Mesenteric fat pad (tissue), 1 donor: ENCODE results near the gene SETBP1. TPM values are rescaled to one million over a fixed set of nuclear protein-coding genes. Genes with fewer than 3 reads are reported as not detected.

Source experiments
- DNase-seq: peaks from one replicate; pipeline ENCODE4 v3.0.0-alpha.2; 2020; ENCODE audit warnings: low spot score
- total RNA-seq: library from RNA; stranded (reverse); fragmentation: NEBNext Ultra II Directional; extraction: Animal tissue kit (Norgen Biotek cat#: 25700); gene quantifications from one replicate; pipeline ENCODE4 v1.2.1, GENCODE V29; 2021
- donor health status: DM: yes; HTN: yes; CAD: no.

SETBP1 gene
- total RNA-seq, 1 donor from 2014 or later: 21.6 TPM

- DNase-seq: no peak
These were observed 380.7 kb downstream of the SETBP1 start for GRCh38 chr18:45061359-45061758.

- no peak for DNase-seq
These were observed 382.8 kb downstream of the SETBP1 start for GRCh38 chr18:45063246-45064038.

- no peak for DNase-seq
These were observed 385.5 kb downstream of the SETBP1 start for GRCh38 chr18:45066210-45066609.

GRCh38 chr18:45066886-45067285 lies 386.2 kb downstream of the SETBP1 start:
- no peak for DNase-seq

GRCh38 chr18:45068400-45069094 lies 387.9 kb downstream of the SETBP1 start:
- no peak for DNase-seq

- DNase-seq: no peak
These were observed 388.9 kb downstream of the SETBP1 start for GRCh38 chr18:45069546-45069945.

GRCh38 chr18:45071956-45072355 lies 391.3 kb downstream of the SETBP1 start:
- no peak for DNase-seq

- DNase-seq: no peak
These were observed 392.9 kb downstream of the SETBP1 start for GRCh38 chr18:45073556-45073955.

GRCh38 chr18:45081566-45082181 lies 401.0 kb downstream of the SETBP1 start:
- DNase-seq: no peak

GRCh38 chr18:45083226-45083855 lies 402.7 kb downstream of the SETBP1 start:
- DNase-seq: no peak

GRCh38 chr18:45084206-45084605 lies 403.5 kb downstream of the SETBP1 start:
- DNase-seq: no peak

- no peak for DNase-seq
These were observed 405.4 kb downstream of the SETBP1 start for GRCh38 chr18:45085916-45086624.

- DNase-seq: no peak
These were observed 406.1 kb downstream of the SETBP1 start for GRCh38 chr18:45086777-45087176.

- no peak for DNase-seq
These were observed 409.9 kb downstream of the SETBP1 start for GRCh38 chr18:45090526-45091140.

- DNase-seq: no peak
These were observed 419.8 kb downstream of the SETBP1 start for GRCh38 chr18:45100321-45101105.

GRCh38 chr18:45102126-45102525 lies 421.4 kb downstream of the SETBP1 start:
- DNase-seq: no peak

GRCh38 chr18:45102863-45103262 lies 422.2 kb downstream of the SETBP1 start:
- DNase-seq: no peak

- DNase-seq: no peak
These were observed 422.8 kb downstream of the SETBP1 start for GRCh38 chr18:45103319-45104048.

GRCh38 chr18:45104049-45104395 lies 423.3 kb downstream of the SETBP1 start:
- no peak for DNase-seq
